G401 (cell line): ENCODE data around the gene PRKAG3. TPM values are rescaled to one million over a fixed set of nuclear protein-coding genes. Genes with fewer than 3 reads are reported as not detected.
"Not testable (repeated sequence)": the region's sequence is repeated elsewhere in the genome, so short reads cannot be mapped to it uniquely, and the experiment has no call there.

Source experiments
- DNase-seq: peaks from one replicate; pipeline ENCODE4 v3.0.0-alpha.2; 2015; ENCODE audit warnings: low spot score
- in situ Hi-C: cut with HindIII; loops from 2 replicates; pipeline ENCODE4 v1.10.0; 2016; ENCODE audit warnings: low sequenced_read_pairs, mixed read lengths
- total RNA-seq: library from RNA; depleted of rRNA; stranded (reverse); fragments of >200 nt; shearing (Covaris generic); gene quantifications from 2 replicates; pipeline ENCODE4 v1.2.3, GENCODE V29; 2014

PRKAG3 gene
- total RNA-seq, 1 experiment from 2014 or later, result not detected

DNA sequence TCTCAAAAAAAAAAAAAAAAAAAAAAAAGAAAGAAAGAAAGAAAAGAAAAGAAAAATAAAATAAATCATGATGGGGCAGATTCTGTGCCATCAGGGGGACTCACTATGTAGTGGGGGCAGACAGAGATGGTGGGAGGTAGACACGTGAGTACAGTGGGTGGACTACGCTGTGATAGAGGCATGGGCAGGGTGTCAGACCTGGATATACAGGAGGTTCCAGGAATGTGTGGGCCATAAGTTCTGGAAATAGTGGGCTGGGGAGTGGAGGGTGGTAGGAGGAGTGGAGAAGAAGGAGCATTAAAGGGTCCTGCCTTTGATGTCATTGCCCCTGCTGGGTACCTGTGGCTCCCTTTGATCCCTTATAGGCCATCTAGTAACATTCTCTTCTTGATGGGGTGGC, 19.2 kb upstream of the PRKAG3 start:
- in situ Hi-C loops, result no loop called here
- no peak for DNase-seq

DNA sequence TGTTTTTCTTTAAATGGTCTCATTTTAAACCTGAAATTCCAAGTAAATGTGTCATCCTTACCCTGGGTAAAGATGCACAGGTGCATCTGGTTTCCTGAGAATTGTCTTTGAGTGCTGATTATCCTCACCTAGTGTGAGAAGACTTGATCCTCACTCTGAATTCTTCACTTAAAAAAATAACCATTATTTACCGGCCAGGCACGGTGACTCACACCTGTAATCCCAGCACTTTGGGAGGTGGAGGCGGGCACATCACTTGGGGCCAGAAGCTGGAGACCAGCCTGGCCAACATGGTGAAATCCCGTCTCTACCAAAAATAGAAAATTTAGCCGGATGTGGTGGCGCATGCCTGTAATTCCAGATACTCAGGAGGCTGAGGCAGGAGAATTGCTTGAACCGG, 18.1 kb upstream of the PRKAG3 start:
- in situ Hi-C loops, result no loop called here
- no peak for DNase-seq

DNA sequence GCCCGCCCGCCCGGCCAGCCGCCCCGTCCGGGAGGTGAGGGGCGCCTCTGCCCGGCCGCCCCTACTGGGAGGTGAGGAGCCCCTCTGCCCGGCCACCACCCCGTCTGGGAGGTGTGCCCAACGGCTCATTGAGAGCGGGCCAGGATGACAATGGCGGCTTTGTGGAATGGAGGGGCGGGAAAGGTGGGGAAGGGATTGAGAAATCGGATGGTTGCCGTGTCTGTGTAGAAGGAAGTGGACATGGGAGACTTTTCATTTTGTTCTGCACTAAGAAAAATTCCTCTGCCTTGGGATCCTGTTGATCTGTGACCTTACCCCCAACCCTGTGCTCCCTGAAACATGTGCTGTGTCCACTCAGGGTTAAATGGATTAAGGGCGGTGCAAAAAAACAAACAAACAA, 15.4 kb upstream of the PRKAG3 start:
- in situ Hi-C loops, DNase-seq: not testable (repeated sequence)

DNA sequence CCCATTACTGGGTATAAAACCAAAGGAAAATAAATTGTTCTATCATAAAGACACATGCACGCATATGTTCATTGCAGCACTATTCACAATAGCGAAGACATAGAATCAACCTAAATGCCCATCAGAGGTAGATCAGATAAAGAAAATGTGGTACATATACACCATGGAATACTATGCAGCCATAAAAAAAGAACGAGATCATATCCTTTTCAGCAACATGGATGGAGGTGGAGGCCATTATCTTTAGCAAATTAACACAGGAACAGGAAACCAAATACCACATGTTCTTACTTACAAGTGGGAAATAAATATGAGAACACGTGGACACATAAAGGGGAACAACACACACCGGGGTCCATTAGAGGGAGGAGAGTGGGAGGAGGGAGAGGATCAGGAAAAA, 12.7 kb upstream of the PRKAG3 start:
- DNase-seq, in situ Hi-C loops: not testable (repeated sequence)

DNA sequence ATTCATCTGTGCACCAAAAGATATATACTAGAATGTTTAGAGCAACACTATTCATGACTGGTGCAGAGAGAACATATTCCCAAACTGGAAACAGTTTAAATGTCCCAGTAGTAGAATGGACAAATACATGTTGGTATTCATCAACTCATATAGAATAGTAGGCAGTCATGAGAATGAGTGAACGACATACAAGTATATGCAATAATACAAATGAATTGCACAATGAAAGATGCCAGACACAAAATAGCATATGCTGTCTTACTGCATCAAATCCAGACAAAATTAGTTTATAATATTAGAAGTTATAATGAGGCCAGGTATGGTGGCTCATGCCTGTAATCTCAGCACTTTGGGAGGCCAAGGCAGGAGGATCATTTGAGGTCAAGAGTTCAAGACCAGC, 8.3 kb upstream of the PRKAG3 start:
- in situ Hi-C loops, result no loop called here
- no peak for DNase-seq

DNA sequence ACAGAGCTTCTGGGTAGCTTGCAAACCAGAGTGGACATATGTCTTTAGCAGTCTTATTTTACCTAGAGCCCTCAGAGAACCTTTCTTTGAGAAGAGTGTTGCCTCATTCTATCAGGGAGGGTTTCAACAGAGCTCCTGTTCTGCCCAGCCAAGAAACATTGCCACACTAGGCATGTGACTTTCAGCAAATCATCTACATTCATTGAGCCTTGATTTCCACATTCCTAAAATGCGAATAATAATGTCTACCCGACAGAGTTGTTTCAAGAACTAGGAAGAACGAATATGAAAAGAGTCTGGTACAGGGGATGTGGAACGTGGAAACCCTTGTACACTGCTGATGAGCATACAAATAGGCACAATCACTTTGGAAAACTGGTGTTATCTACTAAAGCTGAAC, 7.8 kb upstream of the PRKAG3 start:
- in situ Hi-C loops, result no loop called here
- no peak for DNase-seq

DNA sequence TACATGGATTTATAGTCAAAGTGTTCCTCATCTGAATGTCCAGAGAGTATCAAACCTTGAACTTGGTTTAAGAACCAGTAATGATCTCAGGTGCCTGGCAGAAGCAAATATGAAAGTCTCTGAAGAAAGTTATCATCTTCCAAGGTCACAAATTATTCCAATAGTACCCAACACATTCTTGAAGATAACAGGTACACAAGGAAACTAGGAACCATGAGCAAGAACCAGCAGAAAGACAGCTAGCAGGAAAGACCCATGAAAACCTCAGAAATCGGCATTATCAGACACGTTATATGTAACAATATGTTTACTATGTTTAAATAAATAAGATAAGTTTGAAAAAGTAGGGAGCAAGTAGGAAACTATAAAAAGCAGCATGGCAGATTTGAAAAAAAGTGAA, 5.9 kb upstream of the PRKAG3 start:
- no peak for DNase-seq
- in situ Hi-C loops, result no loop called here

DNA sequence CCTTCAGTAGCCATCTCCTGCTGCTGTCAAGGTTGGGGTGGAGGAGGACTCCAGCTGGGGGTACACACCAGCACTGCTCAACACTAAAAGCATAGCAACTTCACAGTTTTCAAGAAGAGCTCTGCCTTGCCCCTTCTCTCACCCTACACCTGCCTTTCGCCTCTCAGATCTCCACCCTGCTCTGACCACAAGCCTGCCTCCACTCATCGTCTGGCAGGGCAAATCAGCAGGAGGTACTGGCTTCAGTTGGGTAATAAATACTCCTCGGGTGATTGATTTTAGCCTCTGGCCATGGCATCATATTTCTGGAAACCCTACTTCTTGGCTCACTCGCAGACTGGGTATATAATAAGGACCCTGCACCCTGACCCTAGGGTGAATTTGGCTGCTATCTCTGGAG, 3.1 kb upstream of the PRKAG3 start:
- in situ Hi-C loops, result no loop called here
- no peak for DNase-seq

DNA sequence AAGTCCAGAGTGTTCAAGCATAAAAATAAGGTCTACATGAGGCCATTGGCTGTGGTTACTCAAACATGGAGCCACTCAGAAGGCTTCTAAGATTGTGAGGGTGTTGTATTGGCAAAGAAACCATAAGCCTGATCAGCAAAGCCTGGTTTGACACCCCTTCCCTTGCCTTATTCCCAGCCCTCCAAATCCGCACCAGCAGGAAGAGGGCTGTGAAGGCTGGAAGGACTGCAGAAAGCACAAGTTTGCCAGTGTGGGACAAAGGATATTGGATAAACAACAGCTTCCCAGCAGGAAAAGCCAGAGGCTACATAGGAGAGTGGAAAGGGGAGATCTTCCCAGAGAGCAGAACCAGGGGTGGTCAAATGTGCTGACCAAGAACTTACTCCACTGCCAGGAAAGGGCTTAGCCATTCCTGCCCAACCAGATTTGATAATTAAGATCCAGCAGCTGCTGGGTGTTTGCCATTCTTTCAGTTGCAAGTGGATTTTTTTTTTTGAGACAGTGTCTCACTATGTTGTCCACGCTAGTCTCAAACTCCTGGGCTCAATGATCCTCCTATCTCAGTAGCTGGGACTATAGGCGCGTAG, 1.5 kb upstream of the PRKAG3 start:
- DNase-seq, result no peak
- in situ Hi-C loops, result no loop called here

DNA sequence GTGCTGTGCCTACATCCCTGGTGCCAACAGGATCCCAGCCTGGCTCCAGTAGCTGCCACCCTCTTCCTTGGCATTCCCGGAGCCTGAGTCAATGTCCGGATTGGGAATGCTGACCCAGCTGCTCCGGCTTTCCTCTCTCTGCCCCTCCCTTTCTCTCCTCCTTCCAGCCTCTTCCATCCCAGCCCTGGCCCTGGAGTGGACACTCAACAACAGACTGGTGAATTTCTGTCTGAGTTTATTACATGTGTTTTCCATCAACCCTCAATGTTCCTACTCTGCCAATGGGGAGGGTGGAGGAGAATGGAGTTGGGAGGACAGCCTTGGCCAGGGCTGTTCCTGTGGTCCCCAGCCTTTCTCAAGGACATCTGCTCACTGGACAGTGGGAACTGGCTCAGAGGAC, 917 bp upstream of the PRKAG3 start:
- in situ Hi-C loops, result no loop called here
- DNase-seq, result no peak

DNA sequence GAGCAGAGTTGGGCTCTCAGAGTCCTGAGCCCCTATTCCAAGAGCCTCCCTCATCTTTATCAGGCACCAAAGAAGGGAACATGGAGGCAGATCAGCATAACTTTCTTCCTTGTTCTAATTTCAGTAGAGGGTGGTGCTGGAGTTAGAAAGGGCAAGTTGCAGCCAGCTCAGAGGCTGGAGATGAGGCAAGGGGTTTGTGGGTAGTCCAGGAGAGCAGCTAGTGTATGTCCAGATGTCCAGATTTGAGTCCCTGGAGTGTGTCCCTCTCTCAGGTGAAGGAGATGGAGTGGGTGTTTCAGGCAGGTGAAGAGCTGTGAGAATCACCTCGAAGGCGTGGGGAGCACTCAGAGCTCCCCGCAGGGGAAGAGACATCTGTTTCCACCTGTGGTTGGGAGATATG, 478 bp upstream of the PRKAG3 start:
- DNase-seq, result no peak
- in situ Hi-C loops, result no loop called here

DNA sequence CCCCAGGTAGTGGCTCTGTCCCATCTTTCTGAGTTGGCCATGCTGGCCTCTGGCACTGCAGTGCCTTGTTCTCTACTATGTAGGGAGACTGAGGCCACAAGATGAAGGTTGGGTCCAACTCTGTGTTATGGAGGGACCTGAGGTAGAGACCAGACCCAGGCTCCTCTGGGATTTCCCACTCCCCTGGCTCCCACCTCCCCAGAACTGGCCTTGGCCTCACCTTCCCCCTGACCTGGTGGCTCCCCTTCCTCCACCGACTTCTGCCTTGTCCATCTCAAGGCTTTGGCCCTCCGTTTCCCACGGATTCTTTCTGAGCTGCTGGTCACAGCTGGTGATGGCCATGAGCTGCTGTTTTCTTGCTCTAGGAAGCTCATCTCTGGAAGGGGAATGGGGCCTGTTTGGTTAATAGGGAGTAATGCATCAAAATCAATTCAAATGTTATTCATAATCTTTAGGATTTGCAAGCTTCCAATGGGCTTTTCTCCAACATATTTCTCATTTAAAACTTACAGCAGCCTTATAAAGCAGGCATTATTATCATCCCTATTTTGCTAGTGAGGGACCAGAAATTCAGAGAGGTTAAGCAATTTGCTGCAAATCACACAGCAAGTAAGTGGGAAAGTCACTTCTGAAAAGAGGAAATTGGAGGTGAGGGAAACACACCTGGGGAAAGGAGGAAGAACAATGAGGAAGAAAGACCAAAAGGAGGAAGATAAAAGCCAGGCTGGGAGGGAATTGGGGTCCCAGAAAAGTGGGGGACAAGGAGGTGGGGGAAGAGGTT, 887 bp downstream of the PRKAG3 start:
- in situ Hi-C loops, result no loop called here
- DNase-seq, result no peak

DNA sequence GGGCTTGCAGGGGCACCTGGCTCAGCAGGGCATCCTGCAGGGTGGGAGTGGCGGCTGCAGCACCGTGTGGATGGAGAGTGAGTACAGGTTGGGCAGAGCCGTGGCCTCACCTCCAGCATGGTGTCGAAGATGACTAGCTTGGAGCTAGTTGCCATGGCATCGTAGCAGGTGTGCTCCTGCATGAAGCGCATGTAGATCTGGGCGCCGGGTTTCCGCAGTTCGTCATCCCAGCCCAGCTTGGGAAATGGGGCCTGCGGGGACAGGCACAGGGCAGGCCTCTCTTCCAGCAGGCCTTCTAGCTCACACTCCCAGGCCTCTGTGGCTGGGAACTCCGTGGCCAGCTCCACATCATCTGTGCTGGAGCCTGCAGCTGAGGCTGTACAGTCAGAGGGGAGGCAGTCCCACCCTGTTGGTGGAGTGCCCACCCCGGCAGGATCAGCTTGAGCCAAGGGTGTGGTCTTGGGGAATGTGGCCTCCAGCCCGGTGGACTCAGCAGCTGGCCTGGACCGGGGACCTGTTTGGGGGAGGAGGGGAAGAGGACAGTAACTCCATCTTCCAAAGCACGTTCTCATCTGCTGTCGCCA, 1.6 kb downstream of the PRKAG3 start:
- in situ Hi-C loops, result no loop called here
- no peak for DNase-seq

DNA sequence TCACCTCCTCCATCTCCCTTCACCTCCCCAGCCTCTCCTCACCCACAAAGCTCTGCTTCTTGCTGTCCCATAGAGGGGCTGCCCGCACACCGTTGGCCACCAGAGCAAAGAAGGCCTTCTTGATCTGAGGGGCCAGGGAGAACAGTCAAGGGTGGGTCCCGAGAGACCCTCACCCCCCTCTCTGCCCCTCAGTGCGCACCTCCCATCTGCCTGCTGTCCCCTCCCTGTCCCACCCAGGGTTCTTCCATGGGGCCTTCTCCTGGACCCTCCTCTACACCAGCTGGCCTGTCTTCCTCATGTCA, 3.2 kb downstream of the PRKAG3 start:
- no peak for DNase-seq
- in situ Hi-C loops, result no loop called here

DNA sequence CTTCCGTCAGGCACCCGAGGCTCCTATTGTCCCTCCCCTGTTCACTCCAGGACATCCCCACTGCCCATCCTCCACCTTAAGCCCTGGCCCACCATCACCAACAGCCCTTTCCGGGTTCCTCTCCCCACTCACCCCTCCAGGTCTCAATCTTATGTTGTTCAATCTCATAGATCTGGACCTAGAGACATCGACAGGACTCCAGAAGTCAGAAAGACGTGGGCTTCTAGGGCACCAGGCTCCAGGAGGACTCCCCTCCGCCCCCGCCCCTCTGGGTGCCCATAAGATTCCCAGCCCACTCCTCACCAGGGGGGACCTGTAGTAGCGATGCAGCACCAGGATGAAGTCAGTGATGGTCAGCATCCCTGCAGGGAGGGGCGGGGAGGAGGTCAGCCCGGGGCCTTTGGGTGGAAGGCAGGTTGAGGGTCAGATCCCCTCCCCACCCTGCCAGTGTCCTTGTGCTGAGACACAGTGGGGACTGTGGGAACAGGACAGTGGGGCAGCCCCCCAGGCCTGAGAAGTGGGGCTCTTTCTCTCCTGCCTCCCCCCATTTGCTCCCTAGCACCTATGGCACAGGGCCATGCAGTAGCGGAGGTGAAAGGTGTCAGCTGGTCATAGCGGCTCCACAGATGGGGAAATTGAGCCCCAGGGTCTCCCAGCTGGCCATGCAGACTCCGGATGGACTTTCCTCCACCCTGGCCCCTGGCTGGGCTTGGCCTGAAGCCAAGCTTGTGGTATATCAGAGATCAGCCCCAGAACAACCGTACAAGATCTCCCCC, 3.7 kb downstream of the PRKAG3 start:
- no peak for DNase-seq
- in situ Hi-C loops, result no loop called here

DNA sequence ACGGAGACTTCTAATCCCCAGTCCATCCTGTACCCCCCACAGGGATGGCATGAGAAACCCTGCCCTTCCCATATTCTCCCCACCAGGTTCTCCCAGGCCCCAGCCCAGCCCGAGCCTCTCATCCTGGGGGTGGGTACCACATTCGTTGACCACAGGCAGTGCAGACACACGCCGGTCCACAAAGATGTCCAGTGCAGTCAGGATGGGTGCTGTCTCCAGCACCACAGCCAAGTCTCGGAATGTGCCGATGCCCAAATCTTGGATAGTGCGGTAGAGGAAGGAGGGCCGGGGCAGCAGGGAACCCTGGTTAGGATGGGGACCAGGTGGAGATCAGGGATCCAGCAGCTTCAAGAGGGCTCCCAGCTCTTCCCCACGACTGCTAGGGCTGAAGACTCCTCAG, 4.8 kb downstream of the PRKAG3 start:
- in situ Hi-C loops, result no loop called here

DNA sequence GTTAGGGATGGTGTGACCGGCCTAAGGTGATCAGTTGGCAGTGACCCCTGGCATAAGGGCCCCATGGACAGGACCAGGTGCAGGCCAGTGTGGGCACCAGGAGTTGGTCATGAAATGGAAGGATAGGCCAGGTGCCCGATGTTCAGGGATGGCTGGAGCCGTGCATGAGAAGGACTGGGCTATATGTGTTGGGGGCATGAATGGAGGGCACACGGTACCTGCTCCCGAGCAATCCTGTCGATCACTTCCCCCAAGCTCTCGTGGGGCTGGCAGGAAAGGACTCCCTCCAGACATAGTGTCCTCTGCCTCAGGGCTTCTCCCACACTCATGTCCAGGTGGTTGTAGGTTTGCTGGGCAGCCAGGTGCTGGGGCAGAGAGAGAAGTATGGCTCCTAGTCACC, 7.6 kb downstream of the PRKAG3 start:
- DNase-seq, result no peak
- in situ Hi-C loops, result no loop called here

More for the DNA sequence above, 4.8 kb downstream of the PRKAG3 start:
- no peak for DNase-seq

DNA sequence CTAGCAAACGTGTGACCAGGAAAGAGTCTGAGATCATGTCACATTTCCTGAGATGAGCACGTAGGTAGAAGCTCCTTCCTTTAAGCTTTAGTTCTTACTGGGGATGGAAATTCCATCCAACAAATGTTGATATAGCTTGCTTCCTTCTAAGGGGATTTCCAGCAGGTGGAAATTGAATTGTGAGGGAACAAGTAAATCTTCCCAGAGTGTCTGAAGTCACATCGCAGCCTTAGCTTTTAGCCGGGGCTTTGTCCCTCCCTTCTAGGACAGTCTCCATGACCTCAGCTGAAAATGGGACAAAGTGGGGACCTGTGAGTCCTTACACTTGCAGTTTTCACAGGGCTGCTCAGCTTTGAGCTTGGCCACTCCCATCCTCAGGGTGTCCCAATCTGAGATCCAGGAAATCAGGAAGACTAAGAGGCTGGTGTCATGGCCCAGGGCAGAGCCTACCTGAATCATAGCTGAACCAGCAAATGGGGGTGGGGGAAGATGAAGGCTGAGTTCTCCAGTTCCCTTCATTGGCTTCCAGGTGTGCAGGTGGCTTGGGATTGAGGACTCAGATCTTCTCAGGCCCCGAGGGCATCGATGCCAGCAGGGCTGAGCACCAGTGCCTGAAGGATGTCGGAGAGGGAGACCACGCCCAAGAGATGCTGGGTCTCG, 8.3 kb downstream of the PRKAG3 start:
- no peak for DNase-seq

DNA sequence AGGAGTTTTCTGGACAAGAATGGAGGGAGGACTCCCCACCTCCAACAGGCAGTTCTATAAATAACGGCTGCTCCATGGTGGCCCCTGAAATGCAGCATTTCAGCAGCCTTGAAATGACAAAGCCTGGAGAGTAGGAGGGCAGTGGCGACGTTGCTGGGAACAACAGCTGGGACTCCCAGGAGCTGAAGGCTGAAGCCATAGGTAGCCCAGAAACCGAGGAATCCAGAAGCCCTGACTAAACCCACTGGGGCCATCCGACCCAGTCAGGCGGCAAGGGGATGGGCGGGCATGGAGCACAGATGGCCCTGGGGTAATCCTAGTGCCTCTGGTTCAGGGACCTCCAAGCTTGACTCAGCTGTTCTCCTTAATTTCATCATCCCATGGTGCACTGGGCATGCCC, 9.0 kb downstream of the PRKAG3 start:
- no peak for DNase-seq
- in situ Hi-C loops, result no loop called here

More for the DNA sequence above, 8.3 kb downstream of the PRKAG3 start:
- in situ Hi-C loops, result no loop called here
